Mammary epithelial cell (primary cell): ENCODE measurements around the gene COL9A2.

Experiments
- EZH2 ChIP-seq: IDR thresholded peaks from 2 replicates; pipeline ENCODE4 v1.6.1; 2012; ENCODE audit warnings: low read length, inconsistent platforms, borderline replicate concordance
- TF ChIP-seq, protein P1 (sequence below), 2 donors: IDR thresholded peaks in 1 of 2; conservative IDR thresholded peaks in 1 of 2; 2 replicates each; pipeline ENCODE4 v1.5.1; 2011 to 2012; ENCODE audit warnings: inconsistent platforms in 2 of 2, low read length in 2 of 2, mild to moderate bottlenecking in 2 of 2, control low read depth in 1 of 2, low read depth in 1 of 2; ENCODE audit not compliant: insufficient read depth in 1 of 2; ENCODE audit errors: extremely low read depth in 1 of 2

DNA sequence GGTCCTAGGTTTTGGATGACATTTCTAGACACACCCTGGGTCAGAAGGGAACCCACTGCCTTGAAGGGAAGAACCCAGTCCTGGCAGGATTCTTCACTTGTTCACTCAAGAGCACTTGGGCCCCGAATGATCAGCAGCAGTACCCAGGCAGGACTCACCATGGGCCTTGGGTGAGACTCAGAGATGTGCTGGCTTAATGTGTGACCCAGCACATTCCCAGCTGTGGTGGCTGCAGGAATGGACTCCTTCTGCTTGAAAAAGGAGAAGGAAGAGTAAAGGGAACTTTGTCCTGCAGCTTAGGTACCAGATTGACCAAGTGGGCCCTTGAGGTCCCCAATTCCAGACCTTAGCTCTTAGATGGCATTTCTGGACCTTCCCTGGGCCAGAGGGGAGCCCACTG lies 44.1 kb upstream of the COL9A2 start:
- no peak for TF ChIP-seq EZH2
- TF ChIP-seq, protein P1, sequence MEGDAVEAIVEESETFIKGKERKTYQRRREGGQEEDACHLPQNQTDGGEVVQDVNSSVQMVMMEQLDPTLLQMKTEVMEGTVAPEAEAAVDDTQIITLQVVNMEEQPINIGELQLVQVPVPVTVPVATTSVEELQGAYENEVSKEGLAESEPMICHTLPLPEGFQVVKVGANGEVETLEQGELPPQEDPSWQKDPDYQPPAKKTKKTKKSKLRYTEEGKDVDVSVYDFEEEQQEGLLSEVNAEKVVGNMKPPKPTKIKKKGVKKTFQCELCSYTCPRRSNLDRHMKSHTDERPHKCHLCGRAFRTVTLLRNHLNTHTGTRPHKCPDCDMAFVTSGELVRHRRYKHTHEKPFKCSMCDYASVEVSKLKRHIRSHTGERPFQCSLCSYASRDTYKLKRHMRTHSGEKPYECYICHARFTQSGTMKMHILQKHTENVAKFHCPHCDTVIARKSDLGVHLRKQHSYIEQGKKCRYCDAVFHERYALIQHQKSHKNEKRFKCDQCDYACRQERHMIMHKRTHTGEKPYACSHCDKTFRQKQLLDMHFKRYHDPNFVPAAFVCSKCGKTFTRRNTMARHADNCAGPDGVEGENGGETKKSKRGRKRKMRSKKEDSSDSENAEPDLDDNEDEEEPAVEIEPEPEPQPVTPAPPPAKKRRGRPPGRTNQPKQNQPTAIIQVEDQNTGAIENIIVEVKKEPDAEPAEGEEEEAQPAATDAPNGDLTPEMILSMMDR (conservative IDR thresholded peaks at IDR 0.05 in 1 of 2, IDR thresholded peaks at IDR 0.05 in 1 of 2; ENCODE audit: extremely low read depth in 1 of 2, insufficient read depth in 1 of 2, low read depth in 1 of 2, low read length in 2 of 2): no peak
